HEK293T (cell line): ENCODE data around the gene ANKFN1.

Experiments used
- BHLHE40 ChIP-seq: fragments of 450-650 bp; IDR thresholded peaks from 2 replicates; pipeline ENCODE4 v1.6.1; 2016; ENCODE audit warnings: mild to moderate bottlenecking, moderate library complexity, borderline replicate concordance
- FOXK2 ChIP-seq: fragments of 450-650 bp; IDR thresholded peaks from 2 replicates; pipeline ENCODE4 v1.6.1; 2016; ENCODE audit warnings: mild to moderate bottlenecking
- NFRKB ChIP-seq: fragments of 450-650 bp; IDR thresholded peaks from 2 replicates; pipeline ENCODE4 v1.6.1; 2016; ENCODE audit warnings: mild to moderate bottlenecking, moderate library complexity

DNA sequence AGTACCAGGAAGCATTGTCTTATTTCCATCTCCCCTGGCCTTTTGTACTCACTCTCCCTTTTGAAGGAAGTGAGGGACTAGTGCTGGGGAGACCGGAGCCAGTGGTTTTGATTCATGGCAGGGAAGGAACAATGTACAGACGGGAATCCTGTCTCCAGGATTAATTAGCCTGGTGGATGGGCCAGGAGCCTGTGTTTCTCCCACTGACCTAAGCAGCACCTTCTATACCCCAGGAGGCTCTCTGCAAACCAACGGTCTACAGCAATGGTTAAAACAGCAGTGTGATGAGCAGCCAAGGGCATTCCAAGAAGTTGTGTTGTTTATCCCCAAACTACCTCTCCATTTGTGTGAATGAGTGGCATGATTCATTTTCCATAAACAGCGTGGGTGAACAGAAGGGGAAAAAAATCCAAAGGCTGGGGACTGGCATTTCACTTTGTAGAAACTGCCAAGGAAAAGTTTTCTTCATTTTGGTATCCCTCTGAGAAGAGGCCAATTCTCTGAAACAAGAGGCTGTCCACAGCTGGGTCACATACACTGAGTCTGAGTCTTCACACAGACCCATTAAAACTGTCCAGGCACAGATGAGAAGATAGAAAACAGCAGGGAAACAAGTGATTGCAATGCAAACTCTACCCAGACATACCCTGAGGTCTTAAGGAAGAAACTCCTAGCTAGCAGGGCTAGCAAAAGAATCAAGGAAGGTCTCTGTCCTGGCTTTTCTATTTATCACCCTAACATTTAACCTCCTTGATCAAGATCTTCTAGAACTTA lies 18.1 kb downstream of the ANKFN1 start:
- no peak for TF ChIP-seq NFRKB
- TF ChIP-seq FOXK2 = no peak
- no peak for TF ChIP-seq BHLHE40
